Activated CD4-positive, alpha-beta T cell treated with anti-CD3 and anti-CD28 coated beads, Interleukin-2, amount 50 U/mL, for 16 hours (primary cell): ENCODE data around the gene GALNT17.
A peak's percentile ranks its signal among the peaks of the same experiment; 100 is the strongest.

Experiments used
- DNase-seq: peaks from one replicate; pipeline ENCODE4 v3.0.0-alpha.2; 2020

GALNT17 gene

GRCh38 chr7:71132127-71132376 is at the start of gene GALNT17:
TSS of gene GALNT17 (plus strand) at chr7:71132144.
- DNase-seq = no peak

DNA sequence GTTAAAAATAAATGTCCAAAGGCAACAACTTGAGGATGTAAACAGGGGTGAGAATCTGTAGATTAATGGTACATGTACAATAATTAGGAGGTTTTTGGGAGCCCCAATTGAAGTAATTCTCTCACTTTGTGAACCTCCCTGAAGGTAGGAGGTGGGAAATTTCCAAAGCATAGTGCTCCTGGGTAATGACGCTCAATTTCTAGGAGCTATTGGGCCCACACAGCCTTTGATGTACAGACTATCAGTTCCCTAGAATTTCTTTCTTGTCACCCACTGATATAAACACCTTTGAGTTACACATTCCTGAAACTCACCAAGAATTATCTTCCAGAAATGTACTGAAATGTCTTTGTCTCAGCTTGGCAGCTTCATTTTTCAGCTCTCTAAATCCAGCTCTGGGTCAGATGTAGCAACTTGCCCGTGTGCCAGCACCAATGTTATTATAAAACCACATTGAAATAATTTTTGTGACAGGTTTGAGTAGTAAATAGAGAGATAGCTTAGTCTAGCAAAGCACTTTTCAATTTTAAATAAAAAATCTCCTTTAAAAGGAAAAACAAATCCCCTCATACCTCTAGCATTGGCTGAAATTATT is 36.6 kb upstream of the GALNT17 start:
- no peak for DNase-seq

- no peak for DNase-seq
Measured at GRCh38 chr7:71096351-71096750, 35.6 kb upstream of the GALNT17 start.

- DNase-seq = no peak
Measured at GRCh38 chr7:71106226-71106625, 25.7 kb upstream of the GALNT17 start.

- DNase-seq = no peak
Measured at GRCh38 chr7:71112436-71112835, 19.5 kb upstream of the GALNT17 start.

DNA sequence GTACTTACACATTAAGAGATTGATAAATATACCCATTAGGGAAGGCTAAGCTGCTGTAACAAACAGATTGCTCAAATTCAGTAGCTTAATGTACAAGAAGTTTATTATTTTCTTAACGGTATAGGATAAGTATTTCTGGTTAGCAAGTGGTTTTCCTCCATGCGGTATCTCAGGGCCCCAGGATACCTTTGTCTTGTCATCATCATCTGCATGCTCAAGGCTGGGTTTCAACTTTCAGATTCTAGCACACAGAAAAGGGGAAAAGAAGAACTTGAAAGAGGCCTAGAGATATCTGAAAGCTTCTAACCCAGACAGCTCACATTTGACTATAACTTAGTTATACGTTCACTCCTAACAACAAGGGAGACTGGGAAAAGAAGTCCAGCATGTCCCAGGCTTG is 11.8 kb upstream of the GALNT17 start:
- DNase-seq = no peak

DNA sequence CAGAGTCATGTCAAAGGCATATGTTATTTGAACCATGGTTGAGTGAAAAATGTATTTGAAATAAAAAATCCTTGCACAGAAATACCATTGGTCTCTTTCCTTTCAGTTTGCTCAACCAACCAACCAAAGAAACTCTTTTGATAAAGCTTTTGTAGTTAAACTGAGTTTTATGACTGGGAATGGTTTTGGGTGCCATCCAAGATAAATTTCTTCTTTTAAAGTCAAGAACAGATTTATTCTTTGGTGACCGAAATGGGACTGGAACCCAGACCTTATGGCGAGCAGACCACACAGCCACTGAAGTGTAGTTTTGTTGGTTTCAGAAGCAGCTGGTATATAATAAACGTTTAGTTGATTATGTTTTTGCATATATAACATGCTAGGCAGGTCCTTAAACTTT is 2.8 kb upstream of the GALNT17 start:
- no peak for DNase-seq

GRCh38 chr7:71130031-71130679 is 1.8 kb upstream of the GALNT17 start:
- DNase-seq = no peak

DNA sequence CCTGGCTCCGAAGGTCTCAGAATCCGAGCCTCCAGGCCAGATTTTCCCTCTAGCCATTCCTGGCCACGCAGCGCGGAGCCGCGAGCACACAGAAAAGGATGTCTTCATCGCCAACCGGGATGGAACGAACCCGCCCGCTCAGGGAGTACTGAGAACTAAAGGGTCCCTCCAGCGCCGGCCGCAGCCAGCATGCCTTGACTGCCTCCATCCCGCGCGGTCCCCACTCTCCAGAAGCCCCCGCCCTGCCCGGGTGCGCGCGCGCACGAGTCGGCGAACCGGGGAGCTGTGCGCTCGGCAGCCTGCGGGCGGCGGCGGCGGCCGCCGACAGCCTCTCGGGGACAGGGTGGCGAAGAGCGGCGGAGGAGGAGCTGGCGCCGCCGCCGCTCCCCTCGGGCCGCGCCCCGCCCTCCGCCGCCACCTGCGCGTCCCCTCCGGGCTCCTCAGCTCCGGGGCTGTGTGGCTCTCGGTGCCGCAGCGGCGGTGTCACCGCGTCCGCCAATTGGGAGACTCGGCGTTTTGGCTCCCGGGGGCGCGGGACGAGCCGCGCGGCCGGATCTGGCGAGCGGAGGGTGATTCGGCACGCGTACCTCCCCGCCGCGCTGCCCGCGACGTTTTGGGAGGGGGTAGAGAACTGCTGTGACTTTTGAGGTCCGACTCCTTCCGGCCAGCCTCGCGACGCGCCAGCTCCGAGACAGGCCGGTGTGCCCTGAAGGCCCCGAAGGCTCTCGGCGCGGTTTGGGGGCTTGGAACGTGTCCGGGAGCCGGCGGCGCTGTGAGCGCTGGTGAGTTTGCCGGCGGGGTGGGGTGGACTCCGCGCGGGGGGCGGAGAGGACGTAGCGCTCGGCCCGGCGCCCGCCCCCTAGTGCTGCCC is 453 bp upstream of the GALNT17 start:
- DNase-seq = peak; percentile 2

GRCh38 chr7:71132377-71133231 is 660 bp downstream of the GALNT17 start:
- DNase-seq = no peak

GRCh38 chr7:71133232-71133622 is 1.3 kb downstream of the GALNT17 start:
- DNase-seq = no peak

DNA sequence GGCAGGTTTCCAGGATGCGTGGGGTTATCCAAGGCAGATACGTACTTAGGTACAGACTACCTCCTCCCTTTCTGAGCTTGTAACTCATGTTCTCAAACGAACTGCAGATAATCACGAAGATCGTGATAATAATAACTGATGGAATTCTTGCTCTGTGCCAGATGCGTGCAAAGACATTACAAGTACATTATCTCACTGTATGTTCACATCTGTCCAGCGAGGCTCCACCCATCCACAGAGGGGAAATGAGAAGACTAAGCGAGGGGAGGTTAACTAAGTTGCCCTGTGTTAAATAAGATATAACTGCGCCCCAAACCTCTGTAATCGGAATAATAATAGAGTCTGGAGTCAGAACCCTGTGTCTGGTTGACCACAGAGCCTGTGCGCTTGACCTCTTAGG is 1.9 kb downstream of the GALNT17 start:
- no peak for DNase-seq

- DNase-seq = no peak
Measured at GRCh38 chr7:71135116-71135515, 3.2 kb downstream of the GALNT17 start.

- DNase-seq = no peak
Measured at GRCh38 chr7:71135663-71136062, 3.7 kb downstream of the GALNT17 start.

DNA sequence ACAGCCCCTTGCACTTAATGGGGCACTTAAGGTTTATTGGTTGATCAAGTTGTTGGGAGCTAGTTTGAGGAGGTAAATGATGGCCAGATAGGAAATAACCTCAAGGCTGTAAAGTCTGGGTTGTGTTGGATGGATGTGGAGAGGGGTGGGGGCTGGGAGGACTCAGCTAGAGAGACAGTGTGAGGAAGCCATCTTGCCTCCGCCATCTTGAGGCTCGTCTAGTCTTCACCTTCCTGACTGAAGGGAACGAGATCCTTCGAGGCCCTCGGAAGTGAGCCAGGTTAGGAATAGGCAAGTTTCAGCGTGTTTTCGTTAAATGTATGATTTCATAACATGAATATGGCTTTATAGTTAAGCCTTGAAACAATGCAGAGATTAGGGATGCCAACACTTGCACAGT is 5.5 kb downstream of the GALNT17 start:
- no peak for DNase-seq

DNA sequence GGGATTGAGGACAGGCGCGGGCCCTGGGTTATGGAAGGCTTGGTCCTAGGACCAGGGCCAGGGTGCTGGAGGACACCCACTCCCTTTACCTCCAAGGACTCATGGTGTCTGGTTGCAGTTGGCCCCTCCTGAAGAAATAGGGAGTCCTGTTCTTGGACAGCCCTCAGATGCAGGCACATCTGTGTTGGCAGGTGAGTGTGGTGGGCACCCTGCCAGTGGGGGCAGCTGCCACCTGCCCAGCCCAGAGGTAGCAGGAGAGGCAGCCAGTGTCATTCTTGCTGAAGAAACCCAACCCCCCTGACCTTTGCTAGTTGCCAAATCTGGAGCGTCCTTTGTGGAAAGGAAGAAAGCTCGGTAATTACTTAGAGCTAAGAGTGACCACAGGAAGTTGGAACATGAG is 8.3 kb downstream of the GALNT17 start:
- no peak for DNase-seq

DNA sequence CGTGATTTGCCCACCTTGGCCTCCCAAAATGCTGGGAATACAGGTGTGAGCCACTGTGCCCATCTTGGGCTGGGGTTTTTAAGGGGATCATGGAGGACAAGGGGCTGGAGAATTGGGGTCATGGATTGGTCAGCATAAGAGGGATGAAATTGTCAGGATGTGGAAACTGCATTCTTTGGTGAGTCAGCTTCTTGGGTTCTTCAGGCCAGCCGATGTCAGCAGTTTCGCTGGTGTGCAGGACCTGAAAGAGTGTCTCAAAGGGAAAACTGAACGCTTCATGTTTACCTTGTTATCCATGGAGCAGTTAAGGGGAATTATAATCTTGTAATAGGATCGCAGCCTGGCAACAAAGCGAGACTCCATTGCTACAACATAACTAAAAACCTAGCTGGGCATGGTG is 13.0 kb downstream of the GALNT17 start:
- DNase-seq = no peak

- DNase-seq = no peak
Measured at GRCh38 chr7:71145906-71146901, 14.3 kb downstream of the GALNT17 start.

DNA sequence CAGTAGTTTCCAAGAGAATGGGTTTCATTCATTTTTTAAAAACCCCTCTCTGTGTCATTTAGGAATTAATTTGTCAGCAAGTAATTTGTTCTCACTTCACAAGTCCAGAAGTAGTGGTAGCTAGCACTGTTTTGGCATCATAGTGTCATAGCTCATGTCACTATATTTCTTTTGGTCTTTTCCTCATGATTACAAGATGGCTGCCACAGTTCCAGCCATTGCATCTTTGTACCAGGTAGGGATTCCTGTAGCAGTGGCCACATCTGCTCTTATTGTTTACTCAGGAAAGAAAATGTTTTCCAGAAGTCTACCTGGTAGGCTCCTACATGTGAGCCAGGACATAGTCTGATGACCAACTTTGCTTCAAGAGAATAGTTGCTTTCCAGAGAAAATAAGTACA is 16.2 kb downstream of the GALNT17 start:
- DNase-seq = no peak

DNA sequence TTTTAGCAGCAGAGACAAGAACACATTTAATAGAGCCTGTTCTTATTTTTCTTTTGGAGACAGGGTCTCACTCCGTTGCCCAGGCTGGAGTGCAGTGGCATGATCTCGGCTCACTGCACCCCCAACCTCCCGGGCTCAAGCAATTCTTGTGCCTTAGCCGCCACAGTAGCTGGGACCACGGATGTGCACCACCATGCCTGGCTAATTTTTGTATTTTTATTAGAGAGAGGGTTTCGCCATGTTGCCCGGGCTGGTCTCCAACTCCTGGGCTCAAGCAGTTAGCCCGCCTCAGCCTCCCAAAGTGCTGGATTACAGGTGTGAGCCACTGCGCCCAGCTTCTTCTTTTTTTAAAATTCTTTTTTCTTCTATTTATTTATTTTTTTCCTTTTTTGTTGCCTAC is 23.3 kb downstream of the GALNT17 start:
- DNase-seq = no peak

DNA sequence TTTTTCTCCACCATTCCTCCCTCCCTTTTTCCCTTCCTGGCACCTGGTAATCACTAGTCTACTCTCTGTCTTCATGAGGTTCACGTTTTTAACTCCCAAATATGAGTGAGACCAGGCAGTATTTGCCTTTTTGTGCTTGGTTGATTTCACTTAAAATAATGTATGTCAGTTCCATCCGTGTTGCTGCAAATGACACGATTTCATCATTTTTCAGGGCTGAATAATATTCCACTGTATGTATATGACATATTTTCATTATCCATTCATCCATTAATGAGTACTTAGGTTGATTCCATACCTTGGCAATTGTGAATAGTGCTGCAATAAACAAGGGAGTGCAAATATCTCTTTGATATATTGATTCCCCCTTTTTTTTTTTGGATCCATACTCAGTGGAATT is 25.8 kb downstream of the GALNT17 start:
- DNase-seq = no peak

- DNase-seq = no peak
Measured at GRCh38 chr7:71165708-71166107, 33.8 kb downstream of the GALNT17 start.
